ENCODE results near the gene PIP5K1A. TPM values are rescaled to one million over a fixed set of nuclear protein-coding genes. Genes with fewer than 3 reads are reported as not detected.

PIP5K1A gene
- total and polyA plus RNA-seq, 2 of the 8 experiments (the other 6 are each of a cell fraction or from before 2014, with no cell fraction given), result 87.5 to 105 TPM

GRCh38 chr1:151165738-151166504, 32.4 kb upstream of the PIP5K1A start, which contains the start of the genes LYSMD1 and SCNM1 (continued):
- TF ChIP-seq KDM5A (IDR thresholded peaks at IDR 0.05; ENCODE audit: low read length), result peak; percentile 50; the same call in 1 of the 2 replicates
- no peak for TF ChIP-seq CBX5 (IDR thresholded peaks at IDR 0.05; ENCODE audit: low read depth, low read length)
- peak; percentile 77 for TF ChIP-seq SIRT6 (IDR thresholded peaks at IDR 0.05; ENCODE audit: low read length)
- TF ChIP-seq NANOG (IDR thresholded peaks at IDR 0.05; ENCODE audit: insufficient read depth, low read depth, low read length, poor library complexity, severe bottlenecking), result no peak
- TF ChIP-seq POLR2A (IDR thresholded peaks at IDR 0.05; ENCODE audit: control extremely low read depth in 1 of 2, low read depth in 2 of 2, low read length in 2 of 2), result peak in 1 of 2 experiments; percentile 43; a peak in 1 of 3 replicates
- TF ChIP-seq HDAC6 (IDR thresholded peaks at IDR 0.05; ENCODE audit: low read depth, low read length), result no peak
- TF ChIP-seq RBBP5 (IDR thresholded peaks at IDR 0.05; ENCODE audit: borderline replicate concordance, low read depth, low read length), result no peak
- no peak for TF ChIP-seq SRF (IDR thresholded peaks at IDR 0.05; ENCODE audit: low read depth, low read length)
- TF ChIP-seq KDM4A (IDR thresholded peaks at IDR 0.05; ENCODE audit: low read depth, low read length, severe bottlenecking), result no peak
- peak; percentile 60; the same call in 1 of the 2 replicates for TF ChIP-seq MAX (IDR thresholded peaks at IDR 0.05)
- peak; percentile 43 for TF ChIP-seq ASH2L (IDR thresholded peaks at IDR 0.05; ENCODE audit: low read length)
- peak; percentile 71 for TF ChIP-seq CHD2 (IDR thresholded peaks at IDR 0.05; ENCODE audit: low read length)
- TF ChIP-seq E2F6 (IDR thresholded peaks at IDR 0.05), result peak; percentile 10; the same call in 1 of the 2 replicates
- no peak for TF ChIP-seq ZNF274 (IDR thresholded peaks at IDR 0.05; ENCODE audit: borderline replicate concordance, extremely low read depth, low read length)
- no peak for TF ChIP-seq JUN (IDR thresholded peaks at IDR 0.05; ENCODE audit: low read depth, low read length)
- TF ChIP-seq SP2 (IDR thresholded peaks at IDR 0.05; ENCODE audit: low read length), result no peak

Measured in H1 (cell line).